ENCODE results near the gene LRRC26.

DNA sequence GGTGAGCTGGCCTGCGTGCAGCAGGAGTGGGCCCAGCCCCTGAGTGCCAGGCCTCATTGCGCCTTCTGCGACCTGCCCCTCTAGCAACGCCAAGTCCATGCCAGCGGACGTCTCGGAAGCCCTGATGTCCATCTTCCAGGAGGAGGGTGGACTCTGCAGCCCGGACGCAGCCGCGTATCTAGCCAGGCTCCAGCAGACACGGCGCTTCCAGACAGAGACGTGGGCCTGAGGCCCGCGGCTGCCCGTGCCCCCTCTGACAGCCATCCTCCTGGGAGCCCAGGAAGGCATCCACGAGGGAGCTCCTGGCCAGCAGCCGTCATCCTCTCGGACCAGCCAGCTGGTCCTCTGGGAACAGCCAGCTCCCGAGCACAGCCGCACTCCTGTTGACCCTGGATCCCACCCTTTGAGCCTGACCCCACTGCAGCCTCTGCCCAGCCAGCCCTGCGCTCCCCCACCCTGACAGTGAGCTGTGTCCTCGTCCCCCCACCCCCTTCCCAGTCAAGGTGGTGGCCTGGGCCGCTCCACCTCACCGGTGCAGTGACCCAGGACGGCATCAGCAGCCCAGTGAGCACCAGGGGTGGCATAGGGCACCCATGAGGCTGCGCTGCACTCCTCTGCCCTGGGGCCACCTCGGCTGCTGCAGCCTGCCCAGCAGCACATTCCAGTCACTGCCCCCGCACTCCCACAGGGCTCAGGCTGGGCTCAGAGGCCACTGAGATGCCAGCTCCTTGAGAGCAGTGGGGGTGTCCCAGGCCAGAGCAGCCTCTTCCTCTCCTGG, 46.5 kb upstream of the LRRC26 start:
- no peak for TF ChIP-seq EZH2phosphoT487 (IDR thresholded peaks at IDR 0.05; ENCODE audit: insufficient read depth, low read depth)
- no peak for TF ChIP-seq EZH2 (IDR thresholded peaks at IDR 0.05; ENCODE audit: insufficient read depth, poor library complexity, severe bottlenecking)

All from GM23248 (cell line).